Neural progenitor cell (in vitro differentiated cells): ENCODE measurements around the gene ARL4A.

Source experiments
- CTCF ChIP-seq: fragments of 200-600 bp; sonication (generic); IDR thresholded peaks from 2 replicates; pipeline ENCODE4 v1.5.1; 2017; ENCODE audit warnings: antibody characterized with exemption, mild to moderate bottlenecking
- EZH2 ChIP-seq: fragments of 200-600 bp; sonication (generic); IDR thresholded peaks from 2 replicates; pipeline ENCODE4 v1.6.1; 2017; ENCODE audit warnings: antibody characterized with exemption, mild to moderate bottlenecking, moderate library complexity
- EZH2phosphoT487 ChIP-seq: fragments of 200-600 bp; sonication (generic); IDR thresholded peaks from 2 replicates; pipeline ENCODE4 v1.6.1; 2017; ENCODE audit warnings: antibody characterized with exemption

GRCh38 chr7:12722136-12722535, 34.7 kb downstream of the ARL4A start:
- TF ChIP-seq CTCF: no peak
- TF ChIP-seq EZH2: no peak
- no peak for TF ChIP-seq EZH2phosphoT487
